SK-N-SH (cell line): ENCODE measurements around the gene DDO. TPM values are rescaled to one million over a fixed set of nuclear protein-coding genes. Genes with fewer than 3 reads are reported as not detected.

Experiments used
- CTCF ChIA-PET: fragments of 300-600, 350-600 bp; formaldehyde crosslinking; extraction: SDS; loops from one replicate; lab custom pipeline; 2021; lab: Yijun Ruan, JAX
- POLR2A ChIA-PET: fragments of 350-600 bp; sonication (Branson Sonifier 250); formaldehyde crosslinking; extraction: SDS; loops from one replicate; lab custom pipeline; 2020; ENCODE audit warnings: antibody characterized with exemption, inconsistent platforms; lab: Yijun Ruan, JAX
- DNase-seq: peaks from one replicate; pipeline ENCODE4 v3.0.0; 2012
- H2AFZ ChIP-seq: fragments of 200-600 bp; sonication (generic); 2 replicates; pipeline ENCODE4 v1.8.1; 2016; ENCODE audit warnings: antibody characterized with exemption, mild to moderate bottlenecking, low read depth
- H3F3A ChIP-seq: fragments of 200-600 bp; sonication (generic); replicated peaks from 2 replicates; pipeline ENCODE3; 2016; ENCODE audit warnings: antibody characterized with exemption, mild to moderate bottlenecking; ENCODE audit not compliant: insufficient read depth
- H3K27ac ChIP-seq, 2 experiments: fragments of 200-500 bp in 1 of 2; fragments of 200-600 bp in 1 of 2; sonication (Bioruptor generic) in 1 of 2; sonication (generic), shearing (Covaris generic) in 1 of 2; 2 replicates each; pipeline versions ENCODE4 v1.5.1 to v1.6.1; 2014 to 2016; ENCODE audit warnings: low read depth in 2 of 2, inconsistent platforms in 1 of 2, low read length in 1 of 2, mild to moderate bottlenecking in 1 of 2, mixed read lengths in 1 of 2
- H3K27me3 ChIP-seq: fragments of 200-600 bp; sonication (generic), shearing (Covaris generic); 2 replicates; pipeline ENCODE4 v1.6.1; 2016; ENCODE audit warnings: mixed run types; ENCODE audit not compliant: insufficient read depth
- H3K36me3 ChIP-seq, 2 experiments: fragments of 200-500 bp in 1 of 2; fragments of 200-600 bp in 1 of 2; sonication (Bioruptor generic) in 1 of 2; sonication (generic) in 1 of 2; replicated peaks in 1 of 2; 2 replicates each; pipeline versions ENCODE3 to v1.5.1; 2014 to 2016; ENCODE audit warnings: low read length in 1 of 2, mild to moderate bottlenecking in 1 of 2; ENCODE audit not compliant: insufficient read depth in 2 of 2, control insufficient read depth in 1 of 2
- H3K4me1 ChIP-seq, 2 experiments: fragments of 200-500 bp in 1 of 2; fragments of 200-600 bp in 1 of 2; sonication (Bioruptor generic) in 1 of 2; sonication (generic), shearing (Covaris generic) in 1 of 2; 2 replicates each; pipeline versions ENCODE4 v1.5.1 to v1.6.1; 2014 to 2016; ENCODE audit warnings: low read depth in 1 of 2, low read length in 1 of 2, mixed run types in 1 of 2; ENCODE audit not compliant: insufficient read depth in 2 of 2, control insufficient read depth in 1 of 2
- H3K4me2 ChIP-seq: fragments of 200-600 bp; sonication (generic), shearing (Covaris generic); 2 replicates; pipeline ENCODE4 v1.6.1; 2017; ENCODE audit warnings: mixed run types
- H3K4me3 ChIP-seq, 2 experiments: fragments of 200-500 bp in 1 of 2; fragments of 200-600 bp in 1 of 2; sonication (Bioruptor generic) in 1 of 2; sonication (generic), shearing (Covaris generic) in 1 of 2; 2 replicates each; pipeline versions ENCODE4 v1.5.1 to v1.8.1; 2014 to 2016; ENCODE audit warnings: low read depth in 2 of 2, inconsistent platforms in 1 of 2, low read length in 1 of 2, mild to moderate bottlenecking in 1 of 2, mixed read lengths in 1 of 2, moderate library complexity in 1 of 2
- H3K79me2 ChIP-seq: fragments of 200-600 bp; sonication (generic); 2 replicates; pipeline ENCODE4 v1.8.1; 2017; ENCODE audit warnings: mild to moderate bottlenecking; ENCODE audit not compliant: insufficient read depth
- H3K9ac ChIP-seq: fragments of 200-600 bp; sonication (generic); 2 replicates; pipeline ENCODE4 v1.6.1; 2017; ENCODE audit warnings: mixed run types
- H3K9me2 ChIP-seq: fragments of 200-600 bp; sonication (generic); 2 replicates; pipeline ENCODE4 v1.6.1; 2017; ENCODE audit warnings: mixed run types
- H3K9me3 ChIP-seq: fragments of 200-600 bp; sonication (generic); 2 replicates; pipeline ENCODE4 v1.6.1; 2017; ENCODE audit warnings: mixed run types, mild to moderate bottlenecking, moderate library complexity
- H4K20me1 ChIP-seq: fragments of 200-600 bp; sonication (generic); 2 replicates; pipeline ENCODE4 v1.6.1; 2017; ENCODE audit warnings: mild to moderate bottlenecking, mixed run types; ENCODE audit not compliant: insufficient read depth
- CHD2 ChIP-seq: fragments of 150-350 bp; IDR thresholded peaks from 2 replicates; pipeline ENCODE4 v1.6.1; 2018; ENCODE audit warnings: low read length; ENCODE audit not compliant: partially characterized antibody
- CTCF ChIP-seq: fragments of 200-600 bp; sonication (generic); IDR thresholded peaks from 2 replicates; pipeline ENCODE4 v1.6.1; 2017; ENCODE audit warnings: antibody characterized with exemption, mild to moderate bottlenecking, moderate library complexity
- ELF1 ChIP-seq: IDR thresholded peaks from 2 replicates; pipeline ENCODE4 v1.4.0; 2012
- EP300 ChIP-seq, 2 experiments: IDR thresholded peaks; 2 replicates each; pipeline versions ENCODE4 v1.4.0 to v1.6.1; 2012; ENCODE audit warnings: borderline replicate concordance in 1 of 2, low read depth in 1 of 2, low read length in 1 of 2
- FOXM1 ChIP-seq: IDR thresholded peaks from 2 replicates; pipeline ENCODE4 v1.4.0; 2012; ENCODE audit warnings: low read depth, mild to moderate bottlenecking
- MXI1 ChIP-seq: IDR thresholded peaks from 2 replicates; pipeline ENCODE4 v1.6.1; 2012; ENCODE audit warnings: mild to moderate bottlenecking, low read depth, low read length, improper control_type of control experiment
- NFIC ChIP-seq: IDR thresholded peaks from 2 replicates; pipeline ENCODE4 v1.4.0; 2012; ENCODE audit warnings: borderline replicate concordance
- POLR2AphosphoS5 ChIP-seq: IDR thresholded peaks from 2 replicates; pipeline ENCODE4 v1.6.1; 2012; ENCODE audit warnings: low read depth, low read length
- RAD21 ChIP-seq: IDR thresholded peaks from 2 replicates; pipeline ENCODE4 v1.6.1; 2012; ENCODE audit warnings: mild to moderate bottlenecking, low read length
- SIN3A ChIP-seq: IDR thresholded peaks from 2 replicates; pipeline ENCODE4 v1.6.1; 2012; ENCODE audit warnings: low read depth, mild to moderate bottlenecking, low read length, moderate library complexity, borderline replicate concordance
- SMC3 ChIP-seq: IDR thresholded peaks from 2 replicates; pipeline ENCODE4 v1.6.1; 2012; ENCODE audit warnings: low read depth, low read length, improper control_type of control experiment
- TCF12 ChIP-seq: IDR thresholded peaks from 2 replicates; pipeline ENCODE4 v1.4.0; 2012
- YY1 ChIP-seq: IDR thresholded peaks from 2 replicates; pipeline ENCODE4 v1.4.0; 2012; ENCODE audit warnings: low read depth, mild to moderate bottlenecking
- WGBS: methylation state at CpG from one replicate; pipeline ENCODE4 v1.1.6; 2017; ENCODE audit warnings: low lambda C conversion rate; 5-methylcytosine and 5-hydroxymethylcytosine counted together
- polyA plus RNA-seq, 3 experiments: library from polyadenylated mRNA; depleted of rRNA; stranded (reverse); fragments of >200 nt; gene quantifications; 2 replicates each; pipeline ENCODE4 v1.2.3, GENCODE V29; 2012
- TF ChIP-seq, protein P1 (sequence below): IDR thresholded peaks from 2 replicates; pipeline ENCODE4; 2012
- TF ChIP-seq, protein P2 (sequence below): fragments of 150-350 bp; IDR thresholded peaks from 2 replicates; pipeline ENCODE4 v1.6.1; 2017; ENCODE audit warnings: antibody characterized with exemption, low read length, low read depth, borderline replicate concordance

Gene DDO
- polyA plus RNA-seq, 1 of the 3 experiments (the other 2 are of a cell fraction): 0.79 TPM

DNA sequence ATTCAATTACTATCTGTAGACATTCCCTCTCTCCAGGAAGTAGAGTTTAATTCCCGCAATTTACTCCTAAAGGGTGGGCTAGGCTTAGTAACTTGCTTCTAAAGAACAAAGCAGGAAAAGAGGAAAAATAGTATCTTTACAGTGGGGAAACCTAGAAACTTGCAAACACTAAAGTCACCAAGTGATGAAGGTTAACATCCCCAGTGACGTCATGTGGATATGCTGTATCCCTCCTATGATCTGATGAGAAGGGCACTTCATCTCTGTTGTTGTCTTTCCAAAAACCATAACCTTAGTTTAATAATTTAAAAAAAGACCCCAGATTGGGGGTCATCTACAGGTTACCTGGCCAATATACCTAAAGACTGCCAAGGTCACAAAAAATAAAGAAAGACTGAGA lies 43.8 kb upstream of the DDO start:
- Histone ChIP-seq H3K27ac (no peak overlapping the region), H3K27me3 (no peaks in the 10 kb centered on the region), H3K9ac (no peak overlapping the region), H3F3A (no peaks in the 10 kb centered on the region), H3K9me2 (no peaks in the 10 kb centered on the region), H3K4me1 (no peaks in the 10 kb centered on the region), H3K79me2 (no peaks in the 10 kb centered on the region), H3K36me3 (no peaks in the 10 kb centered on the region), H3K9me3 (no peaks in the 10 kb centered on the region; the same call in 1 of the 2 replicates), H2AFZ (no peak overlapping the region), H3K4me3 (no peak overlapping the region), H4K20me1 (no peaks in the 10 kb centered on the region), H3K4me2 (no peak overlapping the region)
- no peak for DNase-seq
- ChIA-PET CTCF (interaction anchor here (1.2 kb wide), 1 partner anchor 12 kb away, joined by 3 read pairs; no protein-coding TSS in a partner anchor), POLR2A (no interaction called here)
- no peak for TF ChIP-seq TCF12
- TF ChIP-seq CTCF: no peak
- no peak for TF ChIP-seq EP300 (IDR thresholded peaks at IDR 0.05; ENCODE audit: borderline replicate concordance in 1 of 2, low read depth in 1 of 2, low read length in 1 of 2)
- TF ChIP-seq FOXM1: no peak
- no peak for TF ChIP-seq SIN3A
- 21% methylated on average over 2 of the region's 2 CpGs for WGBS

DNA sequence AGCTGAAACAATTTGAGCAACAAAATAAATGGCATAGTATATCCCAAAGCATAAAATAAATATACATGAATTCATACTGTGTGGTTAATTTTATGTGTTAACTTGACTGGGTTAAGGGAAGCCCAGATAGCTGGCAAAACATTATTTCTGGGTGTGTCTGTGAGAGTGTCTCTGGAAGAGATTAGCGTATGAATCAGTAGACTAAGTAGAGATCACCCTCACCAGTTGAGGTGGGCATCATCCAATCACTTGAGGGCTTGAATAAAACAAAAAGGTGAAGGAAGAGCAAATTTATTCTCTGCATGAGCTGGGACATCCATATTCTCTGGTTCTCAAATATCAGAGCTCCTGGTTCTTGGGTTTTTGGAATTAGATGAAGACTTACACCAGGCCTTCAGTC lies 43.1 kb upstream of the DDO start:
- no peak overlapping the region for H3K27ac ChIP-seq
- H3F3A ChIP-seq: no peaks in the 10 kb centered on the region
- H3K36me3 ChIP-seq: no peaks in the 10 kb centered on the region
- POLR2A ChIA-PET: no interaction called here
- no peaks in the 10 kb centered on the region; the same call in 1 of the 2 replicates for H3K9me3 ChIP-seq
- 93% methylated on average over 1 of the region's 1 CpG for WGBS
- H3K4me2 ChIP-seq: no peak overlapping the region
- H3K9me2 ChIP-seq: no peaks in the 10 kb centered on the region
- CTCF ChIA-PET: interaction anchor here (0.9 to 1.9 kb wide), 3 partner anchors 12 to 38 kb away, joined by 3 to 7 read pairs (median 3); partner anchors contain the start of gene SLC22A16
- no peaks in the 10 kb centered on the region for H3K4me1 ChIP-seq
- no peak overlapping the region for H2AFZ ChIP-seq
- H3K79me2 ChIP-seq: no peaks in the 10 kb centered on the region
- H3K9ac ChIP-seq: no peak overlapping the region
- no peak overlapping the region for H3K4me3 ChIP-seq
- no peak for DNase-seq
- TF ChIP-seq, protein P1, sequence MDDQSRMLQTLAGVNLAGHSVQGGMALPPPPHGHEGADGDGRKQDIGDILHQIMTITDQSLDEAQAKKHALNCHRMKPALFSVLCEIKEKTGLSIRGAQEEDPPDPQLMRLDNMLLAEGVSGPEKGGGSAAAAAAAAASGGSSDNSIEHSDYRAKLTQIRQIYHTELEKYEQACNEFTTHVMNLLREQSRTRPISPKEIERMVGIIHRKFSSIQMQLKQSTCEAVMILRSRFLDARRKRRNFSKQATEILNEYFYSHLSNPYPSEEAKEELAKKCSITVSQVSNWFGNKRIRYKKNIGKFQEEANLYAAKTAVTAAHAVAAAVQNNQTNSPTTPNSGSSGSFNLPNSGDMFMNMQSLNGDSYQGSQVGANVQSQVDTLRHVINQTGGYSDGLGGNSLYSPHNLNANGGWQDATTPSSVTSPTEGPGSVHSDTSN: no peak
- no peak for TF ChIP-seq ELF1
- no peak for TF ChIP-seq POLR2AphosphoS5
- TF ChIP-seq SMC3: no peak
- no peak for TF ChIP-seq NFIC
- no peak for TF ChIP-seq CHD2
- TF ChIP-seq EP300 (IDR thresholded peaks at IDR 0.05; ENCODE audit: borderline replicate concordance in 1 of 2, low read depth in 1 of 2, low read length in 1 of 2): no peak
- TF ChIP-seq RAD21: no peak
- TF ChIP-seq MXI1: no peak
- TF ChIP-seq, protein P2, sequence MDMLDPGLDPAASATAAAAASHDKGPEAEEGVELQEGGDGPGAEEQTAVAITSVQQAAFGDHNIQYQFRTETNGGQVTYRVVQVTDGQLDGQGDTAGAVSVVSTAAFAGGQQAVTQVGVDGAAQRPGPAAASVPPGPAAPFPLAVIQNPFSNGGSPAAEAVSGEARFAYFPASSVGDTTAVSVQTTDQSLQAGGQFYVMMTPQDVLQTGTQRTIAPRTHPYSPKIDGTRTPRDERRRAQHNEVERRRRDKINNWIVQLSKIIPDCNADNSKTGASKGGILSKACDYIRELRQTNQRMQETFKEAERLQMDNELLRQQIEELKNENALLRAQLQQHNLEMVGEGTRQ: no peak
- TF ChIP-seq YY1: no peak
- H3K27me3 ChIP-seq: no peaks in the 10 kb centered on the region
- H4K20me1 ChIP-seq: no peaks in the 10 kb centered on the region
